Astrocyte (in vitro differentiated cells and primary cell): ENCODE results near the gene PSMB1.

Experiments
- CTCF ChIP-seq: IDR thresholded peaks from 2 replicates; pipeline ENCODE4 v1.5.1; 2011; ENCODE audit warnings: low read depth, mild to moderate bottlenecking, inconsistent platforms, low read length, moderate library complexity; ENCODE audit not compliant: insufficient read depth
- EZH2 ChIP-seq: IDR thresholded peaks from 2 replicates; pipeline ENCODE4 v1.6.1; 2012; ENCODE audit warnings: mild to moderate bottlenecking, low read length, inconsistent platforms; ENCODE audit not compliant: insufficient read depth

GRCh38 chr6:170529839-170530469 is 23.2 kb downstream of the PSMB1 start:
- TF ChIP-seq CTCF (peak; percentile 94), EZH2 (no peak)
